Vagina (tissue), 2 donors: ENCODE measurements around the gene NDUFS8.

Source experiments
- CTCF ChIP-seq, 3 experiments: fragments of 450-650 bp in 2 of 3; fragments of 200-600 bp in 1 of 3; sonication (generic) in 1 of 3; IDR thresholded peaks; one replicate each; pipeline ENCODE4 v1.5.1; 2017 to 2019; ENCODE audit warnings: antibody characterized with exemption in 3 of 3, mild to moderate bottlenecking in 2 of 3, moderate library complexity in 2 of 3
- POLR2A ChIP-seq, 2 donors: fragments of 450-650 bp; IDR thresholded peaks; one replicate each; pipeline ENCODE4 v1.6.1; 2017; ENCODE audit warnings: antibody characterized with exemption in 2 of 2, mild to moderate bottlenecking in 2 of 2, moderate library complexity in 2 of 2

GRCh38 chr11:68040101-68040956, 9.8 kb downstream of the NDUFS8 start:
- TF ChIP-seq POLR2A (IDR thresholded peaks at IDR 0.05) = no peak
- no peak for TF ChIP-seq CTCF (IDR thresholded peaks at IDR 0.05)
